ENCODE measurements around the gene RNU6-1. TPM values are rescaled to one million over a fixed set of nuclear protein-coding genes. Genes with fewer than 3 reads are reported as not detected.

The RNU6-1 gene
- total and polyA plus RNA-seq, 2 donors (not counting 3 experiments of a cell fraction or from before 2014, with no cell fraction given): not detected

DNA sequence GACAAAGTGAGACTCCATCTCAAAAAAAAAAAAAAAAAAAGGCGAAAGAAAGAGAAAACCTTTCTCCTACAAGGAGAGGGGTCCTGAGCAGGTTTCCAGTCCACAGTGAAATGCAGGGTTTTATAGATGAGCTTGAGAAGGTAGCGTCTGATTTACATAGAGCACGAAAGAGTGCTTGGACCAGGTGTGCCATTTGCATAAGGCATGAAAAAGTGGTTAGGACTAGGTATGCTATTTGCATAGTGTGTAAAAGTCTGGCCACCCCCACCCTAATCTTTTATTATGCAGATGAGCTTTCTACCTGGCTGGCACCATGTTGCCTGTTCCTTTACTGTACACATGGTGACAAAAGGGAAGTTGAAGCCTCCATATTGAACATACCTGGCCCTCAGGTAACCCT lies 13.6 kb upstream of the RNU6-1 start:
- no peaks in the 10 kb centered on the region for H3K36me3 ChIP-seq (ENCODE audit: control insufficient read depth in 2 of 2, extremely low read depth in 1 of 2, insufficient read depth in 2 of 2, low read length in 2 of 2)
- no peak overlapping the region for H3K4me3 ChIP-seq (replicated peaks in 1 of 3; ENCODE audit: insufficient read depth in 1 of 3, low read depth in 1 of 3, low read length in 3 of 3)
- H3K27ac ChIP-seq (ENCODE audit: insufficient read depth, low read depth, low read length): no peak overlapping the region
- H3K4me1 ChIP-seq (ENCODE audit: control insufficient read depth, extremely low read depth, insufficient read depth, low read length): no peaks in the 10 kb centered on the region
- H4K20me1 ChIP-seq (replicated peaks; ENCODE audit: control insufficient read depth, extremely low read depth, insufficient read depth, low read length): no peaks in the 10 kb centered on the region
- dilution Hi-C loops (cut with MboI; ENCODE audit: extremely low pct_ligation_motif_present, low sequenced_read_pairs) (no loop called here), intact Hi-C loops (cut with micrococcal nuclease) (no loop called here)
- H3K4me2 ChIP-seq (ENCODE audit: insufficient read depth, low read length): no peak overlapping the region
- CTCF ChIA-PET: interaction anchor here (0.7 to 2.3 kb wide), 5 partner anchors 8 to 301 kb away, joined by 3 to 11 read pairs (median 6); no protein-coding TSS in a partner anchor
- H3K9me3 ChIP-seq (replicated peaks; ENCODE audit: control insufficient read depth, insufficient read depth, low read length): no peaks in the 10 kb centered on the region
- no peak overlapping the region for H2AFZ ChIP-seq (ENCODE audit: low read depth, low read length)
- DNase-seq (ENCODE audit: low read depth, low spot score) (no peak), FAIRE-seq (no peak)
- H3K9ac ChIP-seq (replicated peaks; ENCODE audit: extremely low read depth, insufficient read depth, low read length): no peak overlapping the region
- peaks cover 2% of the 10 kb centered on the region in 2 experiments for H3K27me3 ChIP-seq (ENCODE audit: control insufficient read depth in 2 of 2, insufficient read depth in 2 of 2, low read length in 2 of 2)
- no peaks in the 10 kb centered on the region for H3K9me1 ChIP-seq (replicated peaks; ENCODE audit: control insufficient read depth, extremely low read depth, insufficient read depth, low read length)
- POLR2A ChIA-PET: no interaction called here
- no TSS peak for BruUV-seq (replicated peaks)
- no peaks in the 10 kb centered on the region for H3K79me2 ChIP-seq (ENCODE audit: control insufficient read depth, insufficient read depth, low read length)
- no peak for TF ChIP-seq JUN (IDR thresholded peaks at IDR 0.05; ENCODE audit: borderline replicate concordance, insufficient read depth, insufficient read length, low read depth)
- TF ChIP-seq, protein P1, sequence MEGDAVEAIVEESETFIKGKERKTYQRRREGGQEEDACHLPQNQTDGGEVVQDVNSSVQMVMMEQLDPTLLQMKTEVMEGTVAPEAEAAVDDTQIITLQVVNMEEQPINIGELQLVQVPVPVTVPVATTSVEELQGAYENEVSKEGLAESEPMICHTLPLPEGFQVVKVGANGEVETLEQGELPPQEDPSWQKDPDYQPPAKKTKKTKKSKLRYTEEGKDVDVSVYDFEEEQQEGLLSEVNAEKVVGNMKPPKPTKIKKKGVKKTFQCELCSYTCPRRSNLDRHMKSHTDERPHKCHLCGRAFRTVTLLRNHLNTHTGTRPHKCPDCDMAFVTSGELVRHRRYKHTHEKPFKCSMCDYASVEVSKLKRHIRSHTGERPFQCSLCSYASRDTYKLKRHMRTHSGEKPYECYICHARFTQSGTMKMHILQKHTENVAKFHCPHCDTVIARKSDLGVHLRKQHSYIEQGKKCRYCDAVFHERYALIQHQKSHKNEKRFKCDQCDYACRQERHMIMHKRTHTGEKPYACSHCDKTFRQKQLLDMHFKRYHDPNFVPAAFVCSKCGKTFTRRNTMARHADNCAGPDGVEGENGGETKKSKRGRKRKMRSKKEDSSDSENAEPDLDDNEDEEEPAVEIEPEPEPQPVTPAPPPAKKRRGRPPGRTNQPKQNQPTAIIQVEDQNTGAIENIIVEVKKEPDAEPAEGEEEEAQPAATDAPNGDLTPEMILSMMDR (IDR thresholded peaks at IDR 0.05; ENCODE audit: extremely low read depth in 1 of 2, insufficient read depth in 1 of 2, low read depth in 1 of 2, low read length in 2 of 2): no peak
- no peak for TF ChIP-seq POLR2A (IDR thresholded peaks at IDR 0.05; ENCODE audit: low read depth, low read length)
- TF ChIP-seq, protein P2, sequence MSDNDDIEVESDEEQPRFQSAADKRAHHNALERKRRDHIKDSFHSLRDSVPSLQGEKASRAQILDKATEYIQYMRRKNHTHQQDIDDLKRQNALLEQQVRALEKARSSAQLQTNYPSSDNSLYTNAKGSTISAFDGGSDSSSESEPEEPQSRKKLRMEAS (IDR thresholded peaks at IDR 0.05; ENCODE audit: insufficient read depth, insufficient read length): no peak
- no peak for TF ChIP-seq POLR2AphosphoS5 (IDR thresholded peaks at IDR 0.05; ENCODE audit: insufficient read depth, low read depth, low read length)
- TF ChIP-seq MYC (IDR thresholded peaks at IDR 0.05; ENCODE audit: low read depth, low read length): no peak
- TF ChIP-seq GATA2 (IDR thresholded peaks at IDR 0.05; ENCODE audit: insufficient read depth, insufficient read length, low read depth, low read length): no peak
- TF ChIP-seq FOS (IDR thresholded peaks at IDR 0.05; ENCODE audit: borderline replicate concordance, insufficient read depth, low read length): no peak
- TF ChIP-seq EZH2 (IDR thresholded peaks at IDR 0.05; ENCODE audit: borderline replicate concordance, low read depth, low read length, severe bottlenecking): no peak

Data from endothelial cell of umbilical vein (primary cell).